Esophagus (tissue), 2 donors: ENCODE data around the gene PPA1. TPM values are rescaled to one million over a fixed set of nuclear protein-coding genes. Genes with fewer than 3 reads are reported as not detected.
"Not testable (repeated sequence)": the region's sequence is repeated elsewhere in the genome, so short reads cannot be mapped to it uniquely, and the experiment has no call there.

ENCODE experiments used
- H3K27ac ChIP-seq, 2 donors: one replicate each; pipeline ENCODE4 v1.5.1; 2013; ENCODE audit warnings: low read depth in 2 of 2, mild to moderate bottlenecking in 2 of 2, inconsistent platforms in 1 of 2, low read length in 1 of 2, moderate library complexity in 1 of 2
- H3K27me3 ChIP-seq, 2 donors: one replicate each; pipeline ENCODE4 v1.6.1; 2013; ENCODE audit warnings: low read length in 2 of 2, control low read depth in 1 of 2, mild to moderate bottlenecking in 1 of 2; ENCODE audit not compliant: insufficient read depth in 2 of 2, control insufficient read depth in 1 of 2
- H3K36me3 ChIP-seq, 2 donors: one replicate each; pipeline ENCODE4 v1.6.1; 2013; ENCODE audit warnings: low read length in 1 of 2; ENCODE audit not compliant: control insufficient read depth in 2 of 2, insufficient read depth in 2 of 2
- H3K4me1 ChIP-seq, 2 donors: one replicate each; pipeline ENCODE4 v1.6.1; 2013; ENCODE audit warnings: low read length in 1 of 2; ENCODE audit not compliant: control insufficient read depth in 2 of 2, insufficient read depth in 2 of 2
- H3K4me3 ChIP-seq, 2 donors: one replicate each; pipeline ENCODE4 v1.5.1; 2013; ENCODE audit warnings: low read length in 2 of 2, mild to moderate bottlenecking in 2 of 2, low read depth in 1 of 2, moderate library complexity in 1 of 2
- H3K9me3 ChIP-seq, 2 donors: one replicate each; pipeline ENCODE4 v1.6.1; 2013; ENCODE audit warnings: mild to moderate bottlenecking in 2 of 2, low read depth in 1 of 2, low read length in 1 of 2, moderate library complexity in 1 of 2; ENCODE audit not compliant: control insufficient read depth in 2 of 2, insufficient read depth in 1 of 2
- WGBS, 2 donors: extraction: QIAGEN DNeasy Blood & Tissue Kit; methylation state at CpG; one replicate each; pipeline ENCODE4 v1.1.7; 2013; 5-methylcytosine and 5-hydroxymethylcytosine counted together
- polyA plus RNA-seq, 2 donors: library from polyadenylated mRNA; stranded (reverse); fragments of 200-250 nt; gene quantifications; one replicate each; pipeline ENCODE4 v1.2.3, GENCODE V29; 2013
- donor health status: healthy with polysubstance abuse.
- donor health status: Bipolar disorder and iron deficiency.

The PPA1 gene
- polyA plus RNA-seq, 2 donors, result 167 to 220 TPM

DNA sequence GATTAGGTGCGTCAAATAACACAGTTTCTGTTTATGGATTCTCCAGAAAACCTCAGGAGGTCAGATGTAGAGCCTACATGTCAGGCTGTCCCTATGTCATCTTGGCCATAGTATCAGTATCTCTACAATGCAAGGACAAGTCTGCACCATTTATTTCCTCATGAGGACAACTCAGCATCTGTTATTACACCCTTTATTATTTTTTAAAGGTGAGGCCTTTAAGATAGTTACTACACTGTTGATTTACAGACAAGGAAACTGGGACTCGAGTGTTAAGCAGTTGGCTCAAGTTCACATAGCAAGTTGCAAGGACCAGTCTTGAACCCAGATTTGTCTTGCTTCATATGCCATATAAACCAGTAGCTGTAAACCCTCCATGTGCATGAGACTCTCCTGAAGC, 23.2 kb upstream of the PPA1 start:
- H3K9me3 ChIP-seq, result peaks cover 0 to 2% of the 10 kb centered on the region in 2 donors
- no peak overlapping the region for H3K4me3 ChIP-seq
- H3K36me3 ChIP-seq, result no peaks in the 10 kb centered on the region
- 76 to 82% methylated on average over 2 of the region's 2 CpGs for WGBS, 2 donors
- H3K4me1 ChIP-seq, result peaks cover 5 to 8% of the 10 kb centered on the region in 2 donors
- peaks cover 0 to 8% of the 10 kb centered on the region in 2 donors for H3K27me3 ChIP-seq
- H3K27ac ChIP-seq, result peak overlapping the region in 1 of 2 donors; percentile 38

DNA sequence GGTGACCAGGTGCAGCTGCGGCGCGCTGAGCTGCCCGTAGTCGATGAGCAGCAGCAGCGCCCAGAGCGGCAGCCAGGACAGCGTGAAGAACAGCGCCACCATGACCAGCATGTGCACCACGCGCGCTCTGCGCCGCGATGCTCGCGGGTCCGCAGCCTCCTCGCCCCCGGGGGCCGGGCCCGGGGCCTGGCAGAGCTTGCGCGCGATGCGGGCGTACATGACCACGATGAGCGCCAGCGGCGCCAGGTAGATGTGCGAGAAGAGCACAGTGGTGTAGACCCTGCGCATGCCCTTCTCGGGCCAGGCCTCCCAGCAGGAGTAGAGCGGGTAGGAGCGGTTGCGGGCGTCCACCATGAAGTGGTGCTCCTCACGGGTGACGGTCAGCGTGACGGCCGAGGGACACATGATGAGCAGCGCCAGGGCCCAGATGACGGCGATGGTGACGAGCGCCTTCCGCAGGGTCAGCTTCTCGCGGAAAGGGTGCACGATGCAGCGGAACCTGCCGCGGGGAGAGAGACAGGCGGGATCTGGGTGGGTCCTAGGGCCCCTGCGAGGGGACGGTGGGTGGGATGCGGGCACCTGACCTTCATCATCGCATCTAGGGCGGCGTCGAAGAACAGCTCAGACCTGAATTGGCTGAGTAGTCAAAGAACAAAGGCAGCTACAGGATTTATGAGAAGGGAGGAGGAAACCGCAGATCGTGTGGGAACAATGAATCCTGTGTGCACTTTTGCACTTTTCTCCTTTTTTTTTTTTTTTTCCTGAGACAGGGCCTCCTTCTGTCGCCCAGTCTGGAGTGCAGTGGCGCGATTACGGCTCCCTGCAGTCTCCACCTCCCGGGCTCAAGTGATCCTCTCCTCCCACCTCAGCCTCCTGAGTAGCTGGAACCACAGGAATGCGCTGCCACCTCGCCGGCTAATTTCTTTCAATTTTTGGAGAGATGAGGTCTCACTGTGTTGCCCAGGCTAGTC, 22.4 kb upstream of the PPA1 start:
- Histone ChIP-seq H3K9me3 (peaks cover 0 to 2% of the 10 kb centered on the region in 2 donors), H3K27me3 (peaks cover 0 to 8% of the 10 kb centered on the region in 2 donors), H3K4me3 (no peak overlapping the region), H3K4me1 (peaks cover 5 to 8% of the 10 kb centered on the region in 2 donors), H3K36me3 (no peaks in the 10 kb centered on the region), H3K27ac (peak overlapping the region in 1 of 2 donors; percentile 38)
- 17 to 18% methylated on average over 73 of the region's 73 CpGs for WGBS, 2 donors

DNA sequence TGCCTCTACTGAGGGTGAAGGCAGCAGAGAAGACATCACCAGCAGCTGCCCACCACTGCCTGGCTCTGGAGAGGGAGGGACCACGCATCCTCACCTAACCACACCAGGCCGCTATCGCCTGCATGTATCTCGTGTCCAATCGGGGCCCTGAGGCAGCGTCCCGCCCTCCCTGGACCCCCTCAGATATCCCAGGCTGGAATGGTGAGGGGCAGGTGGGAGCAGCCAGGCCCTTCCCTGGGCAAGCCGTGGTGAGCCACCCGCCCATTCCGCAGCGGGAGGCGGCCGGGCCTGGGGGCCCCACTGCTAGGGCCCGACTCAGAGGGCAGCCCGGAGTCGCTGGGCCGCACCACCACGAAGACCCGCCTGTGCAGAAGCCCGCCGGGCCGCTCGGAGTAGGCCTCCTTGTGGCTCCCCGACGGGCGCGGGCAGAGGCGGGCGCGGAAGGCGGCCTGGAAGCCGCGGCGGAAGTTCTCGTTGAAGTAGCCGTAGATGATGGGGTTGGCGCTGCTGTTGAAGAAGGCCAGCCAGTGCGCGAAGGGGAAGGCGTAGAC, 21.6 kb upstream of the PPA1 start:
- WGBS, 2 donors, result 49 to 60% methylated on average over 40 of the region's 40 CpGs
- Histone ChIP-seq H3K4me1 (peaks cover 5 to 8% of the 10 kb centered on the region in 2 donors), H3K27ac (no peak overlapping the region), H3K4me3 (no peak overlapping the region), H3K9me3 (peaks cover 0 to 2% of the 10 kb centered on the region in 2 donors), H3K27me3 (peaks cover 0 to 8% of the 10 kb centered on the region in 2 donors), H3K36me3 (no peaks in the 10 kb centered on the region)

DNA sequence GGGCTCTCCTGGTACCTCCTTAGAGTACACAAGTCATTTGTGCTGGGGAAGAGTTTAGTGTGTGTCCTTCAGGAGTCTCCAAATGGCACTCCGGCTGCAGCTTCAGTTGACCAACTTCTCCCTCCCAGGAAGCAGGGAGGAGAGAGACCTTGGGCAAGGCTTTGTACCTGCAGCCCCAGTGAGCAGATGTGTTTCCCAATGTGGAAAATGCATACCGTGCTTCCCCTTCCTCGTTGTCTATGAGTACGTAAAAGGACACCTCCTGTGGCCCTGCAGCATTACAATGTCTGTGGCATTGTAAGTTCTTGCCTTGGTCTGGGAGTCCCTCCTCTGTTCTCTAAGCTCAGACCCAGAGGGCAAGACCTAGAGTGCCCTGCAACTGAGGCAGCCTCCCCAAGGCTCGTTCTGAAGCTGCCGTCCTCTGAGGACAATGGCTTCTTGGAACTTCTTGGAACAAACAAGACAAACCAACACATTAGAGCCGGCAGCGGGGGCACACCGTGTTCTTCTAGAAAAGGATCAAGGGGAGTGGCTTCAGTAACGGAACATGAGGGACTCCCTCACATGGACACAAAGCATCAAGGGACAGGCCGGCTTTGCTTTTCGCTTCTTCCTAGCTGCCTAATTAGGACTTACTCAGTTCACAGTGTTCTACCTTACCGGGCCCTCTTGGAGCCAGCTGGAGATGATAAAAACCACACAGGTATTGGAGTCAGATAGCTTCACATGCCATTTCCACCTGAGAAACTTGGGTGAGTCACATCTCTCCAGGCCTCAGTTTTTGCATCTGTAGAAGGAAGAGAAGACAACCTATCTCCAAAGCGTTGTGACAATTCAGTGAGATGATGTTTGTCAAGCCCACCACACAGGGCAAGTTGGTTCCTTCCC, 20.9 kb upstream of the PPA1 start:
- Histone ChIP-seq H3K36me3 (no peaks in the 10 kb centered on the region), H3K4me3 (no peak overlapping the region), H3K27me3 (peaks cover 0 to 8% of the 10 kb centered on the region in 2 donors), H3K9me3 (peaks cover 0 to 2% of the 10 kb centered on the region in 2 donors), H3K4me1 (peaks cover 5 to 8% of the 10 kb centered on the region in 2 donors), H3K27ac (no peak overlapping the region)
- 84 to 89% methylated on average over 14 of the region's 14 CpGs for WGBS, 2 donors

DNA sequence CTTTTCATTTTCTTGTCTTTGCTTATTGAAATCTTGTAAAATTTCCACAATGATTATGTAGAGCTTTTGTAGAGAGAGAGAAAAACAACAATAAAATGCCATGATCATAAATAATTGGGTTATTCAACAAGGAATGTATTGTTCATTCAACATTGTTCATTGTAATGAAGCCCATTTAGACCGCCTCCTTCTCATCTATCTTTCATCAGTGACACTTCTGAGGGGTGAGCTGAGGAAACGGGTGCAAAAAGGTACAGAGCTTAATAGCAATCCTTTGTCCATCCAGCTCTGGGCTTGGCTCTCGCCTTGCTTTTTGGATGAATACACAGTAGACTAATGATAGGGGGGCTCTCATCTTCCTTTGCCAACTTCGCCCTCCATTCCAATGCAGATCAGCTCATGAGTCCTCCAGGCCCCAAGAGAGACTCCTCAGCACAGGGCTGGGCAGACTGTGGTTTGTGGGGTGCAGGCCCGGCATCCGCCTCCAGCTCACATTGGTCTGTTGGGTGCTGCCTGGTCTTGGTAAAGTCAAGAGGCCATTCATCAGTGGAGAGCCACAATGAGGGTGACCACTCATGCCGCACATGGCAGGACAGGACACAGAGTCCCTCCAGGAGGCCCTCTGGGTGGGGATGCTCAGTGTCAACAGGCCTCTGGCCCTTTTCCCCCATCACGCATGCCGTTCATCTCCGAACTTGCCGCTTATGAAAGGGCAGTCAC, 17.9 kb upstream of the PPA1 start:
- no peaks in the 10 kb centered on the region for H3K36me3 ChIP-seq
- peaks cover 0 to 8% of the 10 kb centered on the region in 2 donors for H3K27me3 ChIP-seq
- WGBS, 2 donors, result 92 to 93% methylated on average over 11 of the region's 11 CpGs

DNA sequence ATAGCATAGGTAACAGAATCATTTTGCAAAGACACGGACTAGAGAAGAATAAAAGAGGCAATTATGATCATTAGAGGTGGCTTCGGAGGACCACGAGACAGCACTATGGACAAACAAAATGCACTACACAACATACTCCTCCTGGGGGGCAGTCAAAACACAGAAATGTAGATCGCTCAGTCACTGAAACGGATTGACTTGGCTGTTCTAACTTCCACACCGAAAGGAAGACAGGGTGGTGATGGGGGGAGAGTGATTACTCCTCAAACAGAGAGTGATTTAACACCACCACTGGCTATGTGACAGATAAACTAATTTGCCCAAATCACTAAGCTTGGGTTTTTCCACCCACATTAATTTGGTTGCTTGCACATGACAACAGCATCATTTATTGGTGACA, 14.1 kb upstream of the PPA1 start:
- 61 to 64% methylated on average over 6 of the region's 6 CpGs for WGBS, 2 donors
- Histone ChIP-seq H3K27me3 (no peaks in the 10 kb centered on the region), H3K27ac (no peak overlapping the region), H3K4me3 (no peak overlapping the region), H3K4me1 (no peaks in the 10 kb centered on the region), H3K36me3 (no peaks in the 10 kb centered on the region), H3K9me3 (no peaks in the 10 kb centered on the region)

More for the DNA sequence above, 17.9 kb upstream of the PPA1 start:
- Histone ChIP-seq H3K4me1 (peaks cover 5 to 8% of the 10 kb centered on the region in 2 donors), H3K27ac (no peak overlapping the region), H3K9me3 (peaks cover 0 to 2% of the 10 kb centered on the region in 2 donors), H3K4me3 (no peak overlapping the region)

DNA sequence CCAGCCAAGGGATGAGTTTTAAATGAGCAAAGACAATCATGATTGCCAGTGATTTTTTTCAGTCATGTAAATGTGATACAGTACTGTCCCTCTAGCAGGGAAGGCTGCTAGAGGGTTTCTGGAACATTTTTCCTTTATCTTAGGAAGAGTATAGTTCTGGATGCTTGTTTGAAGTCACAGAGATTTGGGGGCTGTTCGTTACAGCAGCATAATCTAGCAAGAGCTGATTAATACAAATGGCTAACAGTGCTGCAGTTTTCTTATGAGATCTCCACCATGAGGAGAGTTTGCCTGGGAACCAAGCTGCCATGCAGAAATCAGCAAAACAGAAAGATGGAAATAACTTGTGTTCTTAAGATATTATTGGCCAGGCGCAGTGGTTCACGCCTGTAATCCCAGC, 7.9 kb upstream of the PPA1 start:
- peaks cover 0 to 2% of the 10 kb centered on the region in 2 donors for H3K9me3 ChIP-seq
- H3K27me3 ChIP-seq, result no peaks in the 10 kb centered on the region
- no peaks in the 10 kb centered on the region for H3K36me3 ChIP-seq
- no peak overlapping the region for H3K27ac ChIP-seq
- H3K4me1 ChIP-seq, result no peaks in the 10 kb centered on the region
- 95 to 100% methylated on average over 3 of the region's 3 CpGs for WGBS, 2 donors
- no peak overlapping the region for H3K4me3 ChIP-seq

DNA sequence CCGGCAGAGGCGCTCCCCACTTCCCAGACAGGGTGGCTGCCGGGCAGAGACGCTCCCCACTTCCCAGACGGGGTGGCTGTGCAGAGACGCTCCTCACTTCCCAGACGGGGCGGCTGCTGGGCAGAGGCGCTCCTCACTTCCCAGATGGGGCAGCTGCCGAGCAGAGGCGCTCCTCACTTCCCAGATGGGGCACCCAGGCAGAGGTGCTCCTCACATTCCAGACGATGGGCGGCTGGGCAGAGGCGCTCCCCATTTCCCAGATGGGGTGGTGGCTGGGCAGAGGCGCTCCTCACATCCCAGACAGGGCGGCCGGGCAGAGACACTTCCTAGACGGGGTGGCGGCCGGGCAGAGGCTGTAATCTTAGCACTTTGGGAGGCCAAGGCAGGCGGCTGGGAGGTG, 6.8 kb upstream of the PPA1 start:
- H3K9me3 ChIP-seq, H3K27ac ChIP-seq, H3K4me3 ChIP-seq, H3K4me1 ChIP-seq, H3K27me3 ChIP-seq, H3K36me3 ChIP-seq: not testable (repeated sequence)
- WGBS, 2 donors, result 89 to 98% methylated on average over 19 to 21 of the region's 21 CpGs
